Activated CD4-positive, CD25-positive, alpha-beta regulatory T cell treated with anti-CD3 and anti-CD28 coated beads, Interleukin-2, amount 50 U/mL, for 16 hours (primary cell): ENCODE results near the gene GYS2.
"Not testable (repeated sequence)": the region's sequence is repeated elsewhere in the genome, so short reads cannot be mapped to it uniquely, and the experiment has no call there.

ENCODE experiments used
- DNase-seq: peaks from one replicate; pipeline ENCODE4 v3.0.0-alpha.2; 2020; ENCODE audit warnings: low read depth, low spot score

GYS2 gene

GRCh38 chr12:21604245-21605101 lies at the start of gene GYS2:
TSS of gene GYS2 (minus strand) at chr12:21604847. CDS start at chr12:21604592, 255 bp downstream.
- DNase-seq: no peak

GRCh38 chr12:21651821-21652220 lies 47.2 kb upstream of the GYS2 start:
- DNase-seq: no peak

GRCh38 chr12:21650997-21651396 lies 46.4 kb upstream of the GYS2 start:
- no peak for DNase-seq

GRCh38 chr12:21649034-21649433 lies 44.4 kb upstream of the GYS2 start:
- no peak for DNase-seq

GRCh38 chr12:21648378-21648777 lies 43.7 kb upstream of the GYS2 start:
- no peak for DNase-seq

GRCh38 chr12:21647179-21647578 lies 42.5 kb upstream of the GYS2 start:
- DNase-seq: no peak

- not testable (repeated sequence) for DNase-seq
Observed at GRCh38 chr12:21645041-21645500, 40.4 kb upstream of the GYS2 start.

- DNase-seq: no peak
Observed at GRCh38 chr12:21644516-21644915, 39.9 kb upstream of the GYS2 start.

GRCh38 chr12:21643758-21644157 lies 39.1 kb upstream of the GYS2 start:
- DNase-seq: no peak

GRCh38 chr12:21642707-21643389 lies 38.2 kb upstream of the GYS2 start:
- no peak for DNase-seq

GRCh38 chr12:21638054-21638891 lies 33.6 kb upstream of the GYS2 start:
- no peak for DNase-seq

GRCh38 chr12:21634245-21634644 lies 29.6 kb upstream of the GYS2 start:
- DNase-seq: no peak

GRCh38 chr12:21631367-21631766 lies 26.7 kb upstream of the GYS2 start:
- no peak for DNase-seq

GRCh38 chr12:21627924-21628323 lies 23.3 kb upstream of the GYS2 start:
- no peak for DNase-seq

- no peak for DNase-seq
Observed at GRCh38 chr12:21618566-21618965, 13.9 kb upstream of the GYS2 start.

GRCh38 chr12:21617030-21617429 lies 12.4 kb upstream of the GYS2 start:
- DNase-seq: no peak

GRCh38 chr12:21615431-21615830 lies 10.8 kb upstream of the GYS2 start:
- no peak for DNase-seq

GRCh38 chr12:21614506-21614905 lies 9.9 kb upstream of the GYS2 start:
- DNase-seq: no peak

- DNase-seq: no peak
Observed at GRCh38 chr12:21613931-21614330, 9.3 kb upstream of the GYS2 start.

GRCh38 chr12:21608196-21608595 lies 3.5 kb upstream of the GYS2 start:
- DNase-seq: no peak

GRCh38 chr12:21607701-21608100 lies 3.1 kb upstream of the GYS2 start:
- no peak for DNase-seq

- no peak for DNase-seq
Observed at GRCh38 chr12:21606175-21606574, 1.5 kb upstream of the GYS2 start.
